Aorta (tissue), 5 donors: ENCODE measurements around the gene SMARCA4. TPM values are rescaled to one million over a fixed set of nuclear protein-coding genes. Genes with fewer than 3 reads are reported as not detected.

Experiments
- ATAC-seq: fragments of 200-7000 bp; cut with Tn5 transposase; one replicate; pipeline ENCODE4 v1.9.1; 2022; ENCODE audit warnings: moderate library complexity; ENCODE audit not compliant: low FRiP score
- DNase-seq, 2 donors: peaks; one replicate each; pipeline ENCODE4 v3.0.0-alpha.2; 2020
- H3K27ac ChIP-seq, 2 donors: one replicate each; pipeline ENCODE4 v1.5.1; 2013; ENCODE audit warnings: low read length in 2 of 2, mild to moderate bottlenecking in 2 of 2, moderate library complexity in 2 of 2, control low read depth in 1 of 2, inconsistent platforms in 1 of 2, low read depth in 1 of 2
- H3K27me3 ChIP-seq, 2 donors: one replicate each; pipeline ENCODE4 v1.6.1; 2013; ENCODE audit warnings: control low read depth in 1 of 2, low read length in 1 of 2, mild to moderate bottlenecking in 1 of 2, moderate library complexity in 1 of 2; ENCODE audit not compliant: insufficient read depth in 2 of 2, control insufficient read depth in 1 of 2
- H3K36me3 ChIP-seq, 2 donors: one replicate each; pipeline ENCODE4 v1.6.1; 2013; ENCODE audit warnings: control low read depth in 1 of 2, low read length in 1 of 2, mild to moderate bottlenecking in 1 of 2; ENCODE audit not compliant: insufficient read depth in 2 of 2, control insufficient read depth in 1 of 2
- H3K4me1 ChIP-seq, 2 donors: one replicate each; pipeline ENCODE4 v1.6.1; 2013; ENCODE audit warnings: low read length in 2 of 2, control low read depth in 1 of 2, mild to moderate bottlenecking in 1 of 2, moderate library complexity in 1 of 2; ENCODE audit not compliant: insufficient read depth in 2 of 2, control insufficient read depth in 1 of 2
- H3K4me3 ChIP-seq, 2 donors: one replicate each; pipeline ENCODE4 v1.5.1; 2013; ENCODE audit warnings: low read length in 2 of 2, control low read depth in 1 of 2, mild to moderate bottlenecking in 1 of 2
- H3K9me3 ChIP-seq: one replicate; pipeline ENCODE4 v1.6.1; 2013; ENCODE audit warnings: mild to moderate bottlenecking, low read length; ENCODE audit not compliant: control insufficient read depth
- WGBS, 2 donors: extraction: QIAGEN DNeasy Blood & Tissue Kit; methylation state at CpG; one replicate each; pipeline ENCODE4 v1.1.7; 2013; 5-methylcytosine and 5-hydroxymethylcytosine counted together
- intact Hi-C, 2 donors: fragments of 100-400 bp; cut with DNase I; formaldehyde crosslinking; loops; one replicate each; pipeline versions ENCODE4 v1.14.2 to v1.15.0; 2022
- polyA plus RNA-seq, 2 donors: library from polyadenylated mRNA; stranded (reverse); fragments of 200-250 nt; gene quantifications; one replicate each; pipeline ENCODE4 v1.2.3, GENCODE V29; 2013
- total RNA-seq, 2 donors: library from RNA; stranded (reverse); fragmentation: NEBNext Ultra II Directional; extraction: Animal tissue kit (Norgen Biotek cat#: 25700); gene quantifications; one replicate each; pipeline ENCODE4 v1.2.1, GENCODE V29; 2021
- donor health status: healthy with polysubstance abuse.
- donor health status: Bipolar disorder and iron deficiency.
- donor health status: DM: no; HTN: no; CAD: no.
- donor health status: DM: no; HTN: no; CAD: no.
- donor health status: DM: yes; HTN: yes; CAD: no.

Gene SMARCA4
- total and polyA plus RNA-seq, 4 donors, result 17.8 to 67.4 (median 63.4) TPM

GRCh38 chr19:11053817-11054195 lies 93.0 kb downstream of the SMARCA4 start:
- Histone ChIP-seq H3K4me3 (no peak overlapping the region), H3K27me3 (no peaks in the 10 kb centered on the region), H3K27ac (no peak overlapping the region), H3K9me3 (no peaks in the 10 kb centered on the region), H3K4me1 (no peaks in the 10 kb centered on the region), H3K36me3 (no peaks in the 10 kb centered on the region)
- no peak for ATAC-seq
- no peak for DNase-seq
- intact Hi-C loops, result no loop called here
- WGBS, 2 donors, result 84 to 90% methylated on average over 4 of the region's 4 CpGs

- H3K4me3 ChIP-seq, result no peak overlapping the region
- no peaks in the 10 kb centered on the region for H3K27me3 ChIP-seq
- no peak for ATAC-seq
- DNase-seq, result no peak
- H3K4me1 ChIP-seq, result no peaks in the 10 kb centered on the region
- H3K36me3 ChIP-seq, result no peaks in the 10 kb centered on the region
- intact Hi-C loops, result no loop called here
- WGBS, 2 donors, result 95 to 96% methylated on average over 8 of the region's 8 CpGs
- no peaks in the 10 kb centered on the region for H3K9me3 ChIP-seq
- no peak overlapping the region for H3K27ac ChIP-seq
Measured at GRCh38 chr19:11054200-11054599, 93.4 kb downstream of the SMARCA4 start.

DNA sequence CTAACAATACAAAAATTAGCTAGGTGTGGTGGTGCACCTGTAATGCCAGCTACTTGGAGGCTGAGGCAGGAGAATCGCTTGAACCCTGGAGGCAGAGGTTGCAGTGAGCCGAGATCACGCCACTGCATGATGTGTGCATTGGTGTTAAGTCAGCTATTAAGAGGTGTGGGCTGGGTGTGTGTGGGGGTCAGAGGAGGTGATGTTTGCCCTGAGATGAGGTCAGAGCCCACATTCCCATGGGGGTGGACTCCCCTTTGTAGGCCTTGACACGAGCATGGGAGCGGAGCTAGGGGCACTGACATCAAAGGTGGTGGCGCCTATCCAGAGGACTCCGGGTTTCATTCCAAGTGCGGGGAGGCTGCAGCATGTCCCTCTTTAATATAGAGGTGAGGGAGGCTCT lies 93.8 kb downstream of the SMARCA4 start:
- intact Hi-C loops, result no loop called here
- Histone ChIP-seq H3K36me3 (no peaks in the 10 kb centered on the region), H3K9me3 (no peaks in the 10 kb centered on the region), H3K27ac (no peak overlapping the region), H3K4me3 (no peak overlapping the region), H3K4me1 (no peaks in the 10 kb centered on the region), H3K27me3 (no peaks in the 10 kb centered on the region)
- no peak for ATAC-seq
- DNase-seq, result no peak
- WGBS, 2 donors, result 88 to 92% methylated on average over 8 of the region's 8 CpGs

DNA sequence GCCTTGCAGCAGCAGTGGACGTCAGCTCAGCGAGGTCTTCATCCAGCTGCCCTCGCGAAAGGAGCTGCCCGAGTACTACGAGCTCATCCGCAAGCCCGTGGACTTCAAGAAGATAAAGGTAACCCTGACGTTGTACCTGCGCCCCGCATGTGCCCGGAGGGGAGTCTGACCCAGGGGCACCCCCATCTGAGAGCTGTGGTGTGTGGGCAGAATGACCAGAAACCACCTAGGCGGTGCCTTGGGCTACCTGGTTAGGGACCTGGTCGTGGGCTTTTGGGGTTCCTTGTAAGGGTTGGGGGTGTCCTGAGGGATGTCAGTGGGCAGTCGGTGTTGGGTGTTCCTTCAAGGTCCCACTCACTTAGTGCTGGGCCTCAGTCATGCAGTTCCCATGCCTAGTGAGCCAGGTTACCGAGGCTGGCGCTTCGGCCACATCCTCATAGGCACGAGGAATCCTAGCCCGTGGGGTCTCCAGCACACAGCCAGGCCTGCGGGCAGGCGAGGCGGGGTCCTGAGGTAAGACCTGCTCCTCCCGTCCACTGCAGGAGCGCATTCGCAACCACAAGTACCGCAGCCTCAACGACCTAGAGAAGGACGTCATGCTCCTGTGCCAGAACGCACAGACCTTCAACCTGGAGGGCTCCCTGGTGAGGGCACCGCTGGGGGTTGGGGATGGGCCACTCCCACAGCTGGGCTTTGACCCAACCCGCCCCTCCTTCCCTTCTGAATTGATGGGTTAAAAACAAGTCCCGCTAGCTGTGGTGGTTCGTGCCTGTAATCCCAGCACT lies 97.6 kb downstream of the SMARCA4 start:
- DNase-seq (no peak), ATAC-seq (no peak)

GRCh38 chr19:11059511-11060358 lies 98.9 kb downstream of the SMARCA4 start:
- Histone ChIP-seq H3K27me3 (no peaks in the 10 kb centered on the region), H3K4me1 (no peaks in the 10 kb centered on the region), H3K9me3 (no peaks in the 10 kb centered on the region), H3K36me3 (no peaks in the 10 kb centered on the region), H3K27ac (no peak overlapping the region), H3K4me3 (no peak overlapping the region)
- 95 to 96% methylated on average over 41 to 43 of the region's 43 CpGs for WGBS, 2 donors
- no peak for DNase-seq
- intact Hi-C loops, result no loop called here
- peak; percentile 31 for ATAC-seq

More for the DNA sequence above, 97.6 kb downstream of the SMARCA4 start:
- H3K27ac ChIP-seq, result no peak overlapping the region
- no peaks in the 10 kb centered on the region for H3K9me3 ChIP-seq
- no peaks in the 10 kb centered on the region for H3K36me3 ChIP-seq
- H3K27me3 ChIP-seq, result no peaks in the 10 kb centered on the region
- intact Hi-C loops, result no loop called here
- WGBS, 2 donors, result 94 to 95% methylated on average over 34 of the region's 34 CpGs
- H3K4me3 ChIP-seq, result no peak overlapping the region
- H3K4me1 ChIP-seq, result no peaks in the 10 kb centered on the region

GRCh38 chr19:11061952-11062351 lies 101.1 kb downstream of the SMARCA4 start:
- H3K36me3 ChIP-seq, result no peaks in the 10 kb centered on the region
- no peak overlapping the region for H3K4me3 ChIP-seq
- no peak overlapping the region for H3K27ac ChIP-seq
- DNase-seq, result no peak
- 89 to 90% methylated on average over 14 of the region's 14 CpGs for WGBS, 2 donors
- H3K27me3 ChIP-seq, result no peaks in the 10 kb centered on the region
- ATAC-seq, result no peak
- intact Hi-C loops, result no loop called here
- H3K9me3 ChIP-seq, result no peaks in the 10 kb centered on the region
- no peaks in the 10 kb centered on the region for H3K4me1 ChIP-seq

DNA sequence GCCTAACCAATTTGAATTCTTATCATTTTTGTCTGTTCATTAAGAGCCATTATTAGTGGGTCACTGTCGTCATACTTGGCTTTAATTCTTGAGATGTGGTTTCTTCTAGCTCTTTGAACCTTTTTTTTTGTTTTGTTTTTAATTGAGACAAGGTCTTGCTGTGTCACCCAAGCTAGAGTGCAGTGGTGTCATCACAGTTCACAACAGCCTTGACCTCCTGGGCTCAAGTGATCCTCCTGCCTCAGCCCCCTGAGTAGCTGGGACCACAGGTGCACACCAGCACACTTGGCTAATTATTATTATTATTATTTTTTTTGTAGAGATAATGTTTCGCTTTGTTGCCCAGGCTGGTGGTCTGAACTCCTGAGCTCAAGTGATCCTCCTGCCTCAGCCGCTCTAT lies 102.6 kb downstream of the SMARCA4 start:
- 93 to 96% methylated on average over 3 of the region's 3 CpGs for WGBS, 2 donors
- no peak overlapping the region for H3K27ac ChIP-seq
- no peaks in the 10 kb centered on the region for H3K27me3 ChIP-seq
- no peaks in the 10 kb centered on the region for H3K36me3 ChIP-seq
- ATAC-seq (no peak), DNase-seq (no peak)
- H3K4me3 ChIP-seq, result no peak overlapping the region
- no peaks in the 10 kb centered on the region for H3K4me1 ChIP-seq
- intact Hi-C loops, result no loop called here
- H3K9me3 ChIP-seq, result no peaks in the 10 kb centered on the region

GRCh38 chr19:11064831-11065303 lies 104.0 kb downstream of the SMARCA4 start:
- intact Hi-C loops, result no loop called here
- no peak for ATAC-seq
- Histone ChIP-seq H3K27me3 (no peaks in the 10 kb centered on the region), H3K4me1 (no peaks in the 10 kb centered on the region), H3K36me3 (no peaks in the 10 kb centered on the region), H3K4me3 (no peak overlapping the region), H3K9me3 (no peaks in the 10 kb centered on the region), H3K27ac (no peak overlapping the region)
- 76% methylated on average over 10 of the region's 10 CpGs for WGBS, 2 donors
- no peak for DNase-seq
